NCI-H748 (cell line): ENCODE results near the gene CYP26C1.

ENCODE experiments used
- DNase-seq: peaks from one replicate; lab custom pipeline; 2025; ENCODE audit not compliant: unreplicated experiment; lab: John Stamatoyannopoulos, UW

The CYP26C1 gene

GRCh38 chr10:93059975-93060886 lies at the start of gene CYP26C1:
Gene CYP26C1 (plus strand): TSS chr10:93060798. CDS start chr10:93061264, 466 bp downstream.
- DNase-seq = no peak

GRCh38 chr10:93015722-93016121 lies 44.9 kb upstream of the CYP26C1 start:
- DNase-seq = no peak

- DNase-seq = no peak
Observed at GRCh38 chr10:93023013-93023650, 37.5 kb upstream of the CYP26C1 start.

- no peak for DNase-seq
Observed at GRCh38 chr10:93026072-93026471, 34.5 kb upstream of the CYP26C1 start.

GRCh38 chr10:93027508-93027907 lies 33.1 kb upstream of the CYP26C1 start:
- no peak for DNase-seq

- no peak for DNase-seq
Observed at GRCh38 chr10:93028883-93029282, 31.7 kb upstream of the CYP26C1 start.

- DNase-seq = no peak
Observed at GRCh38 chr10:93030409-93030808, 30.2 kb upstream of the CYP26C1 start.

- DNase-seq = no peak
Observed at GRCh38 chr10:93032105-93032808, 28.3 kb upstream of the CYP26C1 start.

- no peak for DNase-seq
Observed at GRCh38 chr10:93032809-93033137, 27.8 kb upstream of the CYP26C1 start.

GRCh38 chr10:93034426-93034825 lies 26.2 kb upstream of the CYP26C1 start:
- no peak for DNase-seq

- DNase-seq = no peak
Observed at GRCh38 chr10:93039110-93039509, 21.5 kb upstream of the CYP26C1 start.

GRCh38 chr10:93039721-93040120 lies 20.9 kb upstream of the CYP26C1 start:
- no peak for DNase-seq

- DNase-seq = no peak
Observed at GRCh38 chr10:93054486-93054885, 6.1 kb upstream of the CYP26C1 start.

GRCh38 chr10:93058139-93058538 lies 2.5 kb upstream of the CYP26C1 start:
- no peak for DNase-seq

- no peak for DNase-seq
Observed at GRCh38 chr10:93060887-93061593, 442 bp downstream of the CYP26C1 start.

GRCh38 chr10:93061594-93062513 lies 1.3 kb downstream of the CYP26C1 start:
- peak; percentile 40 for DNase-seq

- peak; percentile 49 for DNase-seq
Observed at GRCh38 chr10:93062514-93063143, 2.0 kb downstream of the CYP26C1 start.

- DNase-seq = no peak
Observed at GRCh38 chr10:93063144-93063976, 2.8 kb downstream of the CYP26C1 start.
